HAP-1 (cell line): ENCODE data around the gene ME1.
"Not testable (repeated sequence)": the region's sequence is repeated elsewhere in the genome, so short reads cannot be mapped to it uniquely, and the experiment has no call there.

Experiments
- DNase-seq, 2 experiments: peaks; one replicate each; pipeline ENCODE4 v3.0.0-alpha.2; 2016 to 2020; ENCODE audit warnings: low spot score in 2 of 2
- H3K27me3 ChIP-seq: fragments of 250-450 bp; sonication (Bioruptor Pico); 2 replicates; pipeline ENCODE4 v1.5.1; 2020; ENCODE audit warnings: low read depth, mild to moderate bottlenecking, moderate library complexity
- H3K36me3 ChIP-seq: fragments of 250-450 bp; sonication (Bioruptor Pico); replicated peaks from 2 replicates; pipeline ENCODE4 v1.5.1; 2020; ENCODE audit warnings: mild to moderate bottlenecking
- H3K4me1 ChIP-seq: fragments of 250-450 bp; sonication (Bioruptor Pico); 2 replicates; pipeline ENCODE4 v1.5.1; 2020; ENCODE audit warnings: mild to moderate bottlenecking
- H3K4me3 ChIP-seq: fragments of 250-450 bp; sonication (Bioruptor Pico); 2 replicates; pipeline ENCODE4 v1.5.1; 2020; ENCODE audit warnings: mild to moderate bottlenecking, moderate library complexity
- H3K9me3 ChIP-seq: fragments of 250-450 bp; sonication (Bioruptor Pico); 2 replicates; pipeline ENCODE4 v1.5.1; 2020; ENCODE audit warnings: mild to moderate bottlenecking, moderate library complexity
- in situ Hi-C: fragments of 300-500 bp; cut with MboI; formaldehyde crosslinking; loops from 3 replicates; pipeline ENCODE4 v1.14.3; 2020; ENCODE audit warnings: low sequenced_read_pairs, inconsistent platforms, mixed read lengths

The ME1 gene

GRCh38 chr6:83367104-83367503 lies 63.7 kb downstream of the ME1 start:
- H3K36me3 ChIP-seq: peaks cover 3% of the 10 kb centered on the region; the same call in 1 of the 2 replicates
- DNase-seq: no peak
- H3K4me3 ChIP-seq: no peak overlapping the region
- H3K4me1 ChIP-seq: no peaks in the 10 kb centered on the region
- H3K27me3 ChIP-seq: no peaks in the 10 kb centered on the region
- no peaks in the 10 kb centered on the region for H3K9me3 ChIP-seq
- in situ Hi-C loops: no loop called here

- in situ Hi-C loops: no loop called here
- Histone ChIP-seq H3K9me3 (no peaks in the 10 kb centered on the region), H3K36me3 (peaks cover 3% of the 10 kb centered on the region; the same call in 1 of the 2 replicates), H3K4me3 (no peak overlapping the region), H3K4me1 (no peaks in the 10 kb centered on the region), H3K27me3 (no peaks in the 10 kb centered on the region)
- no peak for DNase-seq
Observed at GRCh38 chr6:83365931-83366330, 64.9 kb downstream of the ME1 start.

DNA sequence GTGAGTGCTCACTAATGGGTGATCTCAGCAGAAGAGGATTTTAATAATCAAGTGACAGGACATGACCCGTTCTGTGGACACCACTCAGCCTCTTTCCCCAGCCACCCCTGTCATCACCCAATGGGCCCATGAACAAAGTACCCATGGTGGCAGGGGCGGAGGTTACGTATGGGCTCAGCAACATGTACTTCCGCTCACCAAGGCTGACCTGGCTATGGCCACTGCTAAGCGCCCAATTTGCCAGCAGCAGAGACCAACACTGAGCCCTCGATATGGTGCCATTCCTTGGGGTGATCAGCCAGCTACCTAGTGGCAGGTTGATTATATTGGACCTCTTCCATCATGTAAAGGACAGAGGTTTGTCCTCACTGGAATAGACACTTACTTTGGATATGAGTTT lies 68.5 kb downstream of the ME1 start:
- H3K4me1 ChIP-seq, H3K9me3 ChIP-seq, DNase-seq, H3K27me3 ChIP-seq, H3K4me3 ChIP-seq, H3K36me3 ChIP-seq, in situ Hi-C loops: not testable (repeated sequence)

DNA sequence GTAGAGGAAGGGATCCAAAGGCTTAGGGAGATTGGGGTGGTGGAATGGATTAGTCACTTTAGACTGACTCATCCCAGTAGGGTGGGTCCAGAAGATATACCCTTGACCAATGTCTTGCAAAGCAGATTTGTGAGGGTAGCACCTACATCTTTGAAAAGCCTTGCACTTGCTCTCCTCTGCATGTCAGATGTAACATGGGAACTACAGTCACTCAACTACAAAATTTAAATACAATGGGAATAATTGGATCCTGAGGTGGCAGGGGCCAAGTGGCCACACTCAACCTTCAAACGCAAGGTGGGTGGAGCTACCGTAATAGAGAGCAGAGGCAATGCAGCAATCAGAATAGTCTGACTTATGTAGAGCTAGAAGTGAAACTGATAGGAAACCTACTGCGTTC lies 71.2 kb downstream of the ME1 start:
- Histone ChIP-seq H3K4me3 (no peak overlapping the region), H3K9me3 (no peaks in the 10 kb centered on the region), H3K36me3 (peaks cover 3% of the 10 kb centered on the region), H3K4me1 (no peaks in the 10 kb centered on the region), H3K27me3 (no peaks in the 10 kb centered on the region)
- in situ Hi-C loops: no loop called here
- no peak for DNase-seq

- Histone ChIP-seq H3K9me3 (no peaks in the 10 kb centered on the region), H3K4me1 (no peaks in the 10 kb centered on the region), H3K27me3 (no peaks in the 10 kb centered on the region), H3K4me3 (no peak overlapping the region), H3K36me3 (no peaks in the 10 kb centered on the region; the same call in none of the 2 replicates)
- DNase-seq: no peak
- in situ Hi-C loops: no loop called here
Observed at GRCh38 chr6:83354747-83355146, 76.1 kb downstream of the ME1 start.

DNA sequence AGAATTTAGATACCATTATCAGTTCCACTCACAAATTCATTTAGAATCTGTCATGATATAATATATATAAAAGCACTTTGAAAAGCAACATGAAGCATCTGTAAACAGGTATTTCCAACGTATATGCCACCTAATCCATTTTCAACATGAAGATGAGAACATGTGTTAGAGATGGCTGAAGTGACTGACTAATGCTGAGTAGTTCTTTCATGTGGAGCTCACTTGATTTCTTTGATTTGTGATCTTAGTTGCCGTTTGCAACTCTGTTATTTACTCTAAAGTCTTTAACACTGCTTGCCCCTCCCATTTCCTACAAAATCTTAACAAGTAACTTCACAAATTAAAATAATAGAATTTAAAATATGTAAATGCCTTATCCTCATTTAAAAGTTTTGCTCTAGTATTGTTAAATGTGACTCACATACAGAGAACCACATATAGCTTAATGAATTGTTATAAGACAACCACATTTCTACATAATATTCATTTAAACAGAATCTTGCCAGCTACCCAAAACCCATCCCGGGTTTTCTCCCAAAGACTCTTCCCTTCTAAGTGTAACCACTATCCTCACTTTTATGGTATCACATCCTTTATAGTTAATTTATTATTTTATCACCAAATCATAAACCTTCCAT lies 78.3 kb downstream of the ME1 start:
- H3K27me3 ChIP-seq: no peaks in the 10 kb centered on the region
- H3K9me3 ChIP-seq: no peaks in the 10 kb centered on the region
- no peak overlapping the region for H3K4me3 ChIP-seq
- no peaks in the 10 kb centered on the region for H3K4me1 ChIP-seq
- in situ Hi-C loops: no loop called here
- H3K36me3 ChIP-seq: no peaks in the 10 kb centered on the region; the same call in 1 of the 2 replicates
- no peak for DNase-seq

- no peak for DNase-seq
- no peaks in the 10 kb centered on the region for H3K4me1 ChIP-seq
- no peak overlapping the region for H3K4me3 ChIP-seq
- H3K36me3 ChIP-seq: peaks cover 21% of the 10 kb centered on the region
- in situ Hi-C loops: no loop called here
- H3K27me3 ChIP-seq: no peaks in the 10 kb centered on the region
- H3K9me3 ChIP-seq: no peaks in the 10 kb centered on the region; the same call in 1 of the 2 replicates
Observed at GRCh38 chr6:83343121-83343520, 87.7 kb downstream of the ME1 start.

- H3K4me3 ChIP-seq: no peak overlapping the region
- DNase-seq: no peak
- H3K27me3 ChIP-seq: no peaks in the 10 kb centered on the region
- in situ Hi-C loops: no loop called here
- no peaks in the 10 kb centered on the region; the same call in 1 of the 2 replicates for H3K9me3 ChIP-seq
- H3K4me1 ChIP-seq: no peaks in the 10 kb centered on the region
- peaks cover 21% of the 10 kb centered on the region for H3K36me3 ChIP-seq
Observed at GRCh38 chr6:83341765-83342164, 89.1 kb downstream of the ME1 start.

DNA sequence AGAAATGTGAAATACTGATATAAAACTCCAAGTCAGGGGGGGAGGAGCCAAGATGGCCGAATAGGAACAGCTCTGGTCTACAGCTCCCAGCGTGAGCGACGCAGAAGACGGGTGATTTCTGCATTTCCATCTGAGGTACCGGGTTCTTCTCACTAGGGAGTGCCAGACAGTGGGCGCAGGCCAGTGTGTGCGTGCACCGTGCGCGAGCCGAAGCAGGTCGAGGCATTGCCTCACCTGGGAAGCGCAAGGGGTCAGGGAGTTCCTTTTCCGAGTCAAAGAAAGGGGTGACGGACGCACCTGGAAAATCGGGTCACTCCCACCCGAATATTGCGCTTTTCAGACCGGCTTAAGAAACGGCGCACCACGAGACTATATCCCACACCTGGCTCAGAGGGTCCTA lies 96.9 kb downstream of the ME1 start:
- H3K4me3 ChIP-seq, in situ Hi-C loops, H3K4me1 ChIP-seq, H3K9me3 ChIP-seq, H3K36me3 ChIP-seq, DNase-seq, H3K27me3 ChIP-seq: not testable (repeated sequence)

GRCh38 chr6:83333500-83333899 lies 97.4 kb downstream of the ME1 start:
- H3K4me3 ChIP-seq: no peak overlapping the region
- in situ Hi-C loops: no loop called here
- H3K9me3 ChIP-seq: no peaks in the 10 kb centered on the region
- no peak for DNase-seq
- H3K4me1 ChIP-seq: no peaks in the 10 kb centered on the region
- H3K36me3 ChIP-seq: 0 out of 2 replicates have a peak, but pooled peaks cover 2% of the 10 kb centered on the region
- H3K27me3 ChIP-seq: no peaks in the 10 kb centered on the region

DNA sequence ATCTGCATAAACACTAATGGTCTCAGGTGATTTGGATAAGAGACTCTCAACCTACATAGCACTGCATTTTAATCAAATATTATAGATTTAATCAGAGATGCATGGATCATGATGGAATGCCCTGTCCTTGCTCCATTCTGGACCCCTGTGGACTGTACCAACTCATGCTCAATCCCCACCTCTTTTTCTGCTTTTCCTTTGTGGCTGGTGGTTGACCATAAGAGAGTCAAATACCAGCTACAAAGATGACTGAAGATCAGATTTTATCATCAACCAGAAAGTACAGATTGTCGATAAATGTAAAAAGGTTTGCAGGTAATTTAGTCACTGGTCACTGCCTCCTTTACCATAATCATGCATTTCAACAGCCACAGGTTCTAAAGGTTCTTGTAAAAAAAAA lies 116.2 kb downstream of the ME1 start:
- no peaks in the 10 kb centered on the region for H3K36me3 ChIP-seq
- in situ Hi-C loops: no loop called here
- H3K4me3 ChIP-seq: no peak overlapping the region
- H3K27me3 ChIP-seq: no peaks in the 10 kb centered on the region
- no peaks in the 10 kb centered on the region for H3K9me3 ChIP-seq
- DNase-seq: no peak
- no peaks in the 10 kb centered on the region for H3K4me1 ChIP-seq

GRCh38 chr6:83313882-83314281 lies 117.0 kb downstream of the ME1 start:
- in situ Hi-C loops: no loop called here
- no peak overlapping the region for H3K4me3 ChIP-seq
- no peaks in the 10 kb centered on the region for H3K4me1 ChIP-seq
- DNase-seq: no peak
- no peaks in the 10 kb centered on the region for H3K9me3 ChIP-seq
- no peaks in the 10 kb centered on the region for H3K36me3 ChIP-seq
- H3K27me3 ChIP-seq: no peaks in the 10 kb centered on the region

DNA sequence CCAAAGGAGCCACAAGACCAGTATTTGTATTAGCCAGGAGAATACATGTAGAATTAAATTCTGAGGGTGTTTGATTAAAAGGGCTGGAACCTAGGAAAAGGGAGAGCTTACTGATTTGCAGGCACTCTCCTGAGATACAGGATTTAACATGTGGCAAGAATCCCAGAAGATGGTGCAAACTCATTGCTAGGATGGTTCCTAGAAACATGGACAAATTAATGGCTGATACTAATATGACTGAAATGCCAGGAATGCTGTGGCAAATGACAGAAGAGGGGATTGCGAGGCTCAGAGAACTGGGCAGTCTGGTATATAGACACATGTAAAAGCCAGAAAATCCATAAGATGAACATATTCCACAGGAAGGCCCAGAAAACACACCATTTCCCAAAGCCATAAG lies 119.6 kb downstream of the ME1 start:
- no peaks in the 10 kb centered on the region for H3K36me3 ChIP-seq
- H3K4me3 ChIP-seq: no peak overlapping the region
- H3K27me3 ChIP-seq: no peaks in the 10 kb centered on the region
- no peaks in the 10 kb centered on the region for H3K4me1 ChIP-seq
- H3K9me3 ChIP-seq: no peaks in the 10 kb centered on the region
- DNase-seq: no peak
- in situ Hi-C loops: no loop called here

DNA sequence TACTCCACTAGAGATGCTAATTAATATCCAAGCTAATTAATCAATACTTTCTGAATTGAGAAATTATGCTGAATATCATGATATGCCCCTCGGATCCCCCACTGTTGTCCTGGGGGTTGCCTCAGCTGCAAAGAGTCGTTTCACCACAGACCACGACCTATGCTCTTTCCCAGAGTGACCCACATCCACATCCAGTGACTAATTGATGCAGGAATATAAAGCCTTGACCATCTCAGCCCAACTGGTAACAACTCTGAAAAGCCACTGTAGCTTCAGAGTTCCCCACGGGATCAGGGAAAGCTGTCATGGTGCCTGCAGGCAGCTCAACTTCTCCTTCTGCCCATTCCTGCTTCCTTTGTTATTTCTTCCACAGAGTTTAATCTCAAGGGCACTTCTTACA lies 120.8 kb downstream of the ME1 start:
- H3K27me3 ChIP-seq: no peaks in the 10 kb centered on the region
- H3K9me3 ChIP-seq: no peaks in the 10 kb centered on the region
- in situ Hi-C loops: no loop called here
- no peak overlapping the region for H3K4me3 ChIP-seq
- no peak for DNase-seq
- no peaks in the 10 kb centered on the region for H3K36me3 ChIP-seq
- H3K4me1 ChIP-seq: no peaks in the 10 kb centered on the region

GRCh38 chr6:83309344-83309743 lies 121.5 kb downstream of the ME1 start:
- in situ Hi-C loops: no loop called here

More at GRCh38 chr6:83309344-83309743, 121.5 kb downstream of the ME1 start:
- Histone ChIP-seq H3K4me3 (no peak overlapping the region), H3K27me3 (no peaks in the 10 kb centered on the region), H3K36me3 (no peaks in the 10 kb centered on the region), H3K9me3 (no peaks in the 10 kb centered on the region), H3K4me1 (no peaks in the 10 kb centered on the region)
- no peak for DNase-seq
